ENCODE results near the gene SLC45A1.

SLC45A1 gene

DNA sequence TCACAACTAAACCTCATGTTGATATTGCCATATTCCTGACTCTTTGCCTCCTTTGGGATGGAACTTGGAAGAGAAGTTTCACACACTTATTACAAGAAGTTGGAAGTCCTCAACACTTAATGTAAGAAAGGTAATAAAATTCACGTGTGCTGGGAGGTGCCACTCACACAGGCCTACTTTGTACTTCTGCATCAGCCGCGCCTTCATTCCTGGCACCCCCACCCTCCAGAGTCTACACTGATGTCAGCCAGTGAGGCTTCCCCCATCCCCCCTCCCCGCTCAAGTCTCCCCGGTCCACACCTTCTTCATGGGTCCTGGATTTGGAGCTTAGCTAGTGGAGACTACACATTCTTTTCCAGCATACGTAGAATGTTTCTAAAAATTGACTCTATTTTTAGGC, 24.8 kb upstream of the SLC45A1 start:
- H3K9me3 ChIP-seq (ENCODE audit: low read length), result no peaks in the 10 kb centered on the region

DNA sequence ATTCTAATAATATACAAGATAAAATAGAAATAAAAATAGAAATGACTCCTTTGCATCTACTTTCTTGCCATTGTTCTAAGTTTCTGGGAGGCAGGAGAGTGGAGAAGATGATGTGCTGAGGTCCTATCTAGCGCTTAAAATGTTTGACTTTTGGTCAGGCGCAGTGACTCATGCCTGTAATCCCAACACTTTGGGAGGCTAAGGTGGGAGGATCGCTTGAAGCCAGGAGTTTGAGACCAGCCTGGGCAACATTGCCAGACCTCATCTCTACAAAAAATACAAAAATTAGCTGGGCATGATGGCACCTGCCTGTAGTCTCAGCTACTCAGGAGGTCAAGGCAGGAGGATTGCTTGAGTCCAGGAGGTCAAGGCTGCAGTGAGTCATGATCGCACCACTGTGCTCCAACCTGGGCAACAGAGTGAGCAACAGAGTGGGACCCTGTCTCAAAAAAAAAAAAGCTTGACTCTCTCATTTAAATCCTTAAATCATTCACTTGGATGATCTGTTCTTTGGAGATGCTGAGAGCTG, 24.2 kb upstream of the SLC45A1 start:
- Histone ChIP-seq H3K4me3 (ENCODE audit: low read depth in 1 of 2, low read length in 2 of 2) (peak overlapping the region in 1 of 2 donors; percentile 21), H3K27ac (ENCODE audit: low read depth, low read length) (no peak overlapping the region), H3K4me1 (ENCODE audit: insufficient read depth, low read length) (peaks cover 7% of the 10 kb centered on the region)

More for the DNA sequence above, 24.8 kb upstream of the SLC45A1 start:
- Histone ChIP-seq H3K36me3 (ENCODE audit: insufficient read depth, low read length) (no peaks in the 10 kb centered on the region), H3K4me3 (ENCODE audit: low read depth in 1 of 2, low read length in 2 of 2) (no peak overlapping the region), H3K4me1 (ENCODE audit: insufficient read depth, low read length) (peaks cover 7% of the 10 kb centered on the region), H3K27me3 (ENCODE audit: control insufficient read depth in 1 of 2, insufficient read depth in 2 of 2, low read length in 2 of 2) (no peaks in the 10 kb centered on the region), H3K9ac (ENCODE audit: low read length) (no peak overlapping the region), H3K27ac (ENCODE audit: low read depth, low read length) (no peak overlapping the region)

DNA sequence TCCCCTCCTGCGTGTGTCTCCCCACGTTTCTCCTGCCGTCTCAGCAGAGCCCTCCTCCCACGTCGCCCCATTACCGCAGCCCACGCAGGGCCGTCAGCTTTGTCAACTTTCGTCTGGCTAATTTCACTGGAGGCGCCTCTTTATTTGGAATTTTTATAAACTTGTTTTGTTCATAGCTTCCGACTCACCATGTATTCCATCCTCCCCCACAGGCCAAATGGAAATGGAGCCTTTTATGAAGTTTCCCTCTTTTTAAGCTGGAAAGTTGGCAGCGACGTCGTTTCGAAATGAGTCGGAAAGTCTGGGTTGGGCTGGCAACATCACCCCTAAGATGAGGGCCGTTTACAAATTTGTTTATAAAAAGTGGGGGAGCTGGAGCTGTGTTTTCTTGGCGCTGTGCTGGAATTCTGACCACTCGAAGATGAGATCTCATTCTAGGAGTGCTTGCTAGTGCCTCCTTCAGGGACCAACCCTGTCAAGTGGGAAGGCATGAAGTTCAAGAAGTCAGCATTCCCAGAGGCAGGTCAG, 23.7 kb upstream of the SLC45A1 start:
- H3K4me3 ChIP-seq (ENCODE audit: low read depth in 1 of 2, low read length in 2 of 2), result peak overlapping the region in 1 of 2 donors; percentile 21
- H3K9ac ChIP-seq (ENCODE audit: low read length), result no peak overlapping the region
- H3K27ac ChIP-seq (ENCODE audit: low read depth, low read length), result no peak overlapping the region
- H3K4me1 ChIP-seq (ENCODE audit: insufficient read depth, low read length), result peaks cover 7% of the 10 kb centered on the region
- H3K9me3 ChIP-seq (ENCODE audit: low read length), result no peaks in the 10 kb centered on the region
- no peaks in the 10 kb centered on the region for H3K36me3 ChIP-seq (ENCODE audit: insufficient read depth, low read length)
- H3K27me3 ChIP-seq (ENCODE audit: control insufficient read depth in 1 of 2, insufficient read depth in 2 of 2, low read length in 2 of 2), result no peaks in the 10 kb centered on the region

More for the DNA sequence above, 24.2 kb upstream of the SLC45A1 start:
- no peak overlapping the region for H3K9ac ChIP-seq (ENCODE audit: low read length)
- H3K36me3 ChIP-seq (ENCODE audit: insufficient read depth, low read length), result no peaks in the 10 kb centered on the region
- H3K9me3 ChIP-seq (ENCODE audit: low read length), result no peaks in the 10 kb centered on the region
- no peaks in the 10 kb centered on the region for H3K27me3 ChIP-seq (ENCODE audit: control insufficient read depth in 1 of 2, insufficient read depth in 2 of 2, low read length in 2 of 2)

DNA sequence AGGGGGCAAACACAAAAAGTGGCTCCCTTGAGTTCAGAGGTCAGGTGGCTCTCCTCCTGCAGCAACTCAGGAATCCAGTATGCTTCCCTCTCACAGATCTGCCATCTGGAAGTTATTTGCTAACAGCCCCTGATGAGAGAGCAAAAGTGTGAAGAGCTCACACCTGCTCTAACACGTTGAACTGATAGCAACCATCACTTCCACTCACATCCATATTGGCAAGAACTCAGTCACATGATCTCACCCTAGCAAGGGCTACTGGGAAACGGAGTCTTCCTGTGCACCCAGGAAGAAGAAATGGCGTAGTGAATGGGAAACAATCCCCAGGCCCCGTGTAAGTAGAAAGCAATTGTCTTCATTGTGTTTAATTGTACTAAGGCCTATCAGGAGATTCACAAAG, 20.7 kb upstream of the SLC45A1 start:
- Histone ChIP-seq H3K4me3 (ENCODE audit: low read depth in 1 of 2, low read length in 2 of 2) (no peak overlapping the region), H3K9ac (ENCODE audit: low read length) (no peak overlapping the region), H3K4me1 (ENCODE audit: insufficient read depth, low read length) (peaks cover 12% of the 10 kb centered on the region), H3K36me3 (ENCODE audit: insufficient read depth, low read length) (no peaks in the 10 kb centered on the region), H3K9me3 (ENCODE audit: low read length) (no peaks in the 10 kb centered on the region), H3K27me3 (ENCODE audit: control insufficient read depth in 1 of 2, insufficient read depth in 2 of 2, low read length in 2 of 2) (no peaks in the 10 kb centered on the region), H3K27ac (ENCODE audit: low read depth, low read length) (no peak overlapping the region)

DNA sequence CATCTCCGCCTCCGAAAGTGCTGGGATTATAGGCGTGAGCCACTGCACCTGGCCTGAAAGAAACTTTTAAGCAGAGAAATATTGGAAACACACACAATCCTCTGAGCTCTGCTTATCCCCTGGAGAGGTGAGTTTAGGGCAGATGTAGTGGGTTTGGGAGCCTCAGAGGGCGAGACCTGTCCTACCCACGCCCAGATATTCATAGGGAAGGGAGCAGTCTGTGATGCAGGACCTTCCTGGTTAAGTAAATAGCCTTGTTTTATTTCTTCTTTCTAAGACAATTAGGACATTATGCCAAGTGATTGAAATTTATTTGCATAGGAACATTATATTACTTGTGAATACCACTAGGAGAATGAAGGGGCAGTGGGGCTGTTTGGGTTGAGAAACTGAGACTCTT, 18.0 kb upstream of the SLC45A1 start:
- Histone ChIP-seq H3K9ac (ENCODE audit: low read length) (no peak overlapping the region), H3K27ac (ENCODE audit: low read depth, low read length) (no peak overlapping the region), H3K27me3 (ENCODE audit: control insufficient read depth in 1 of 2, insufficient read depth in 2 of 2, low read length in 2 of 2) (no peaks in the 10 kb centered on the region), H3K9me3 (ENCODE audit: low read length) (no peaks in the 10 kb centered on the region), H3K36me3 (ENCODE audit: insufficient read depth, low read length) (no peaks in the 10 kb centered on the region), H3K4me3 (ENCODE audit: low read depth in 1 of 2, low read length in 2 of 2) (no peak overlapping the region), H3K4me1 (ENCODE audit: insufficient read depth, low read length) (peaks cover 6% of the 10 kb centered on the region)

DNA sequence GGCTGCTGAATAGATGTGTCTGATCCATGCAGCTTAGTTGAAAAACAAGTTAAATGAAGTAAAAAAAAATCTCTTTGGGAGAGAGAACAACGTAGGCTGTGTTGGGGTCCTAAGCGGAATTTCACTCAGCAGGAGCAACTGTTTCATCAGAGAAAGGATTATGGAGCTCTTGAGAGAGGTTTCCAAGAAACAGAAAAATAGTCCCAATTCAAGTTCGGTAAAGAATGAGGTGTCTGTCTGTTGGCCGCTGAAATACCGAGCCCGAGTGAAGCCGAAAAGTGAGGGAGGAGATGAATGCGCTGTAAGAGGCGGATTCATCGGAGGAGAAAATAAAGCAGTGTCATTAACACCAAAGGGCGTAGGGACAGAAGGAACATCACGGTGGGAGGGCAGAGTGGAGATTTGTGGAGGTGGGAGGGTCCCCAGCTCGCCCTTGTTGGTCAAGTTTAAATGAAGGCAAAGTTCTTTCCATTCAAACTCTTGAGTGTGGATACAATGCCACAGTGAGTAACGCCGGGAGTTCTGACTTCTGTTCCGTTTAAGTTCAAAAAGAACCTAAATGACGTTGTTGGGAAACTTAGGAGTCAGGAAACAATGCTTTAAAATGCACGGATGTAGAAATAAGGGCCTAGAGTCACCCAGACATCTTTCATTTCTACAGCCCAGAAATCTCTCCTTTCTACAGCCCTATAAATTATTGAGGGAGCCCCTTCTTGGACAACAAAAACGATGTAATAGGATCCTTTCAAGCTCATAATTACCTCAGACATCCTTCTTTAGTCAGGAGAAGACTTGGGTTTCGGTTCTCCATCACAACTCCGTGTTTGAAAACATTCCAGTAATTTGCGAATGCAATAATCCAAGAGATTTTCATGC, 15.6 kb upstream of the SLC45A1 start:
- Histone ChIP-seq H3K4me1 (ENCODE audit: insufficient read depth, low read length) (peaks cover 6% of the 10 kb centered on the region), H3K36me3 (ENCODE audit: insufficient read depth, low read length) (no peaks in the 10 kb centered on the region), H3K9ac (ENCODE audit: low read length) (no peak overlapping the region), H3K4me3 (ENCODE audit: low read depth in 1 of 2, low read length in 2 of 2) (no peak overlapping the region), H3K9me3 (ENCODE audit: low read length) (no peaks in the 10 kb centered on the region), H3K27ac (ENCODE audit: low read depth, low read length) (no peak overlapping the region), H3K27me3 (ENCODE audit: control insufficient read depth in 1 of 2, insufficient read depth in 2 of 2, low read length in 2 of 2) (no peaks in the 10 kb centered on the region)

DNA sequence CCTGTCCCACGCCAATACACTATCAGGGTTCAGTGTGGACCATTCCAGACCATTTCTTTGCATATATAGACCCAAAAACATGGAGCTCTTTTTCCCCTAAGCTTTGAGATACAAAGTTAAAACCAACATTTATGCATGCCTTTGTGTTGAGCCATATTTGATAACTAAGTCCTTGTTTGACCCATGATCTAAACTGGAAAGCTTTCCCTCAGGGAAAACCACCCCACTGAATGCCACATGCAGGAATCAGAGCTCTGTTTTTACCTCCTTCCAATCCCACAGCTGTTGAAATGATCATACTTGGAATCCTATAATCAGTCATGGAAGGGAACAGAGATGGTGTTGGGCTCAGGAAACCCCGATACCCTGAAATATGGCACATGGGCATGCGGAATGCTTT, 14.8 kb upstream of the SLC45A1 start:
- H3K4me3 ChIP-seq (ENCODE audit: low read depth in 1 of 2, low read length in 2 of 2), result no peak overlapping the region
- H3K27ac ChIP-seq (ENCODE audit: low read depth, low read length), result no peak overlapping the region
- no peaks in the 10 kb centered on the region for H3K36me3 ChIP-seq (ENCODE audit: insufficient read depth, low read length)
- H3K27me3 ChIP-seq (ENCODE audit: control insufficient read depth in 1 of 2, insufficient read depth in 2 of 2, low read length in 2 of 2), result no peaks in the 10 kb centered on the region
- H3K9ac ChIP-seq (ENCODE audit: low read length), result no peak overlapping the region
- H3K4me1 ChIP-seq (ENCODE audit: insufficient read depth, low read length), result peaks cover 6% of the 10 kb centered on the region
- no peaks in the 10 kb centered on the region for H3K9me3 ChIP-seq (ENCODE audit: low read length)

DNA sequence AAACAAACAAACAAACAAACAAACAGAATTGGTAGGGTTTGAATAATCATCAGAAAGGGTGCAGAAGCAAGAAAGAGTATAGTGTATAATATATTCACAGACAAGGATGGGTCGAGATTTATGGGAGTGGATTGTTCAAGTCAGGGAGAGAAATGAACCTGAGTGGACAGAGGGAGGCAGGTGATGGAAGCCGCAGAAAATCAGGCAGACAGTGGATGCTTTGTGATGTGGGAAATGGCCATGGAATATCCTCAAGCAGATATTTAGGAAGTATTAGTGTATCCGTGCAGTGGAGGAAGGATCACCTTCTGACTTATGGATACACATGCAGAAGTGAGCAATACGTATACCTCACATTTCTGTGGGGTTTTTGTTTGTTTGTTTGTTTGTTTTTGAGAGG, 14.0 kb upstream of the SLC45A1 start:
- no peak overlapping the region for H3K27ac ChIP-seq (ENCODE audit: low read depth, low read length)
- H3K9ac ChIP-seq (ENCODE audit: low read length), result no peak overlapping the region
- H3K4me1 ChIP-seq (ENCODE audit: insufficient read depth, low read length), result peaks cover 6% of the 10 kb centered on the region
- no peak overlapping the region for H3K4me3 ChIP-seq (ENCODE audit: low read depth in 1 of 2, low read length in 2 of 2)
- no peaks in the 10 kb centered on the region for H3K36me3 ChIP-seq (ENCODE audit: insufficient read depth, low read length)
- H3K9me3 ChIP-seq (ENCODE audit: low read length), result no peaks in the 10 kb centered on the region
- no peaks in the 10 kb centered on the region for H3K27me3 ChIP-seq (ENCODE audit: control insufficient read depth in 1 of 2, insufficient read depth in 2 of 2, low read length in 2 of 2)

DNA sequence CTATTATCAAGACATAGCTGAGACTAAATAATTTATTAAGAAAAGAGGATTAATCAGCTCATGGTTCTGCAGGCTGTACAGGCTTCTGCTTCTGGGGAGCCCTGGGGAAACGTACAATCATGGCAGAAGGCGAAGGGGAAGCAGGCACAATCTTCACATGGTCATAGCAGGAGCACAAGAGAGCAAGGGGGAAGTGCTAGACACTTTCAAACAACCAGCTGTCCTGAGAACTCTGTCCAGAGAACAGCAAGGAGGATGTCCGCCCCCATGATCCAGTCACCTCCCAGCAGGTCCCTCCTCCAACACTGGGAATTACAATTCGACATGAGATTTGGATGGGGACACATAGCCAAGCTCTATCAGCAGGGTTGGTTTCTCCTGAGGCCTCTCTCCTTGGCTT, 10.3 kb upstream of the SLC45A1 start:
- Histone ChIP-seq H3K36me3 (ENCODE audit: insufficient read depth, low read length) (no peaks in the 10 kb centered on the region), H3K4me3 (ENCODE audit: low read depth in 1 of 2, low read length in 2 of 2) (no peak overlapping the region), H3K9me3 (ENCODE audit: low read length) (no peaks in the 10 kb centered on the region), H3K27ac (ENCODE audit: low read depth, low read length) (no peak overlapping the region), H3K4me1 (ENCODE audit: insufficient read depth, low read length) (no peaks in the 10 kb centered on the region), H3K27me3 (ENCODE audit: control insufficient read depth in 1 of 2, insufficient read depth in 2 of 2, low read length in 2 of 2) (no peaks in the 10 kb centered on the region), H3K9ac (ENCODE audit: low read length) (no peak overlapping the region)

DNA sequence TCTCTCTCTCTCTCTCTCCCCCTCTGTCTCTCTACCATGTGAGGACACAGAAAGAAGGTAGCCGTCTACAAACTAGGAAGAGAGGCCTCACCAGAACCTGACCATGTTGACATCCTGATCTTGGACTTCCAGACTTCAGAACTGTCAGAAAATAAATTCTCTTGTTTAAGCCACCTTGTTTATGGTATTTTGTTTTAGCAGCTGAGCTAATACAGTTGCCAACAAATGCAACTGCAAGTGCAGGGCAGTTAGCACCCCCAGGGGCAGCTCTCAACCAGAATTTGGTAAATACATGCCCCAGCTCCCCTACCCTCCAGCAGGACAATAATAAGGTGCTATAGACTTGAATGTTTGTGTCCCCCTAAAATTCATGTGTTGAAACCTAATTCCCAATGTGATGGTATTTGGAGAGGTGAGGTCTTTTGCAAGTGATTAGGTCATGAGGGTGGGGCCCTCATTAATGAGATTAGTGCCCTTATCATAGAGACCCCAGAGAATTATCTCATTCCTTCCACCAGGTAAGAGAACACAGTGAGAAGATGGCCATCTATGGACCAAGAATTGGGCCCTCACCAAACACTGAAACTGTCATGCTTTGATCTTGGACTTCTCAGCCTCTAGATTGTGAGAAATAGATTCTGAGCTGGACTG, 6.7 kb upstream of the SLC45A1 start:
- H3K27me3 ChIP-seq (ENCODE audit: control insufficient read depth in 1 of 2, insufficient read depth in 2 of 2, low read length in 2 of 2), result no peaks in the 10 kb centered on the region

More for the DNA sequence above, 6.7 kb upstream of the SLC45A1 start:
- Histone ChIP-seq H3K27ac (ENCODE audit: low read depth, low read length) (no peak overlapping the region), H3K36me3 (ENCODE audit: insufficient read depth, low read length) (no peaks in the 10 kb centered on the region), H3K4me1 (ENCODE audit: insufficient read depth, low read length) (peaks cover 9% of the 10 kb centered on the region), H3K4me3 (ENCODE audit: low read depth in 1 of 2, low read length in 2 of 2) (no peak overlapping the region), H3K9me3 (ENCODE audit: low read length) (no peaks in the 10 kb centered on the region), H3K9ac (ENCODE audit: low read length) (no peak overlapping the region)

Measured in muscle layer of colon (tissue), 2 donors.